Brain microvascular endothelial cell (primary cell): ENCODE data around the gene PSMB5.

Experiments
- DNase-seq: peaks from one replicate; pipeline ENCODE4 v3.0.0-alpha.2; 2020
- H3K27ac ChIP-seq: fragments of 250-450 bp; sonication (Bioruptor Pico); 2 replicates; pipeline ENCODE4 v1.5.1; 2020; ENCODE audit warnings: mild to moderate bottlenecking, moderate library complexity
- H3K27me3 ChIP-seq: fragments of 250-450 bp; sonication (Bioruptor Pico); replicated peaks from 2 replicates; pipeline ENCODE4 v1.5.1; 2020; ENCODE audit warnings: mild to moderate bottlenecking
- H3K36me3 ChIP-seq: fragments of 250-450 bp; sonication (Bioruptor Pico); replicated peaks from 2 replicates; pipeline ENCODE4 v1.5.1; 2020; ENCODE audit warnings: mild to moderate bottlenecking
- H3K4me3 ChIP-seq: 2 replicates; pipeline ENCODE4 v1.5.1; 2011; ENCODE audit warnings: low read depth, mild to moderate bottlenecking, control low read depth, low read length, moderate library complexity
- CTCF ChIP-seq: IDR thresholded peaks from 2 replicates; pipeline ENCODE4 v1.5.1; 2011; ENCODE audit warnings: low read depth, mild to moderate bottlenecking, moderate library complexity, low read length, control low read depth, inconsistent platforms; ENCODE audit errors: missing control alignments
- in situ Hi-C: cut with HindIII; loops from 2 replicates; pipeline ENCODE4 v1.10.0; 2017; ENCODE audit warnings: low sequenced_read_pairs, low pct_ligation_motif_present

Gene PSMB5

DNA sequence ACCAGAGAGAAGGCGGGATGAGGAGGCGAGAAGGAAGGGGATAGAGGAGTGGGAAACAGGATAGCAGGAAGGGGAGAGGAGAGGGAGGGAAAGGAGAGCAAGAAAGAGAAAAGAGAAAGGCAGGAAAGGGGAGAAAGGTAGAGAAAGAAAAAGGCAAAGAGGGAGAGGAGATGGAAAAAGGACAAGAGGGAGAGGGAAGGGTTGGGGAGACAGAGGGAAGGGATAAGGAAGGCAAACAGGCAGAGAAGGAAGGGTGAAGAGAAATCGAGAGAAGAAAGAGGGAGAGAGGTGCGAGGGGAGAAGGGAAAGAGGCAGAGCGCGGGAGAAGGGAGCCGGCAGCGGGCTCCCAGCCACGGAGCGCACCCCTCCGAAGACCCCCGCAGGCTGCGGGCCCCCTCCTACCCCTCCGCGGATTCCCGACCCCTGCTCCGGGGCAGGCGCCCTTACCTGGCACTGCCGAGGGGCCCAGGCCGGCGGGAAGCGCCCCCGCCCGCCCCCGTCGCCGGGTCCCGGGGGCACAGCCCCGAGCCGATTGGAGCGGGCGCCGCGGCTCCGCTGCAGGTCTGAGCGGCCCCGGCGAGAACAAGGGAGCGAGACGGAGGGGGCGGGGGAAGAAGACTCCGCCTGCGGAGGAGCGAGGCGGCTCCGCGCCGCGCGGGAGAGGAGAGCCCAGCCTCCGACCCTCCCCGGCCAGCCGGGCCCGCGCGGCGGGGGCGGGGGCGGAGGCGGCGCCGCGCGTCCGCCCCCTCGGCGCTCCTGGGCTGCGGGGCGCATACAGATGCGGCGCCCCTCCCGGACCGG lies 22.5 kb upstream of the PSMB5 start, which contains the start of gene CDH24:
Gene CDH24, minus strand, starts transcription at position 565 of the 801 bp plus-strand sequence. CDS start 1,787 bp downstream, outside the sequence.
- no peak for TF ChIP-seq CTCF
- Histone ChIP-seq H3K4me3 (peak within 1 kb of the TSS; percentile 56), H3K27me3 (no peaks in the 10 kb centered on the region), H3K36me3 (peaks cover 31% of the 10 kb centered on the region), H3K27ac (no peak within 1 kb of the TSS)
- no peak for DNase-seq
- in situ Hi-C loops = no loop called here

GRCh38 chr14:23056145-23056955 lies 21.6 kb upstream of the PSMB5 start:
- peak; percentile 47 for DNase-seq
- H3K27ac ChIP-seq = no peak overlapping the region
- peak overlapping the region; percentile 56 for H3K4me3 ChIP-seq
- TF ChIP-seq CTCF = peak; percentile 96
- H3K27me3 ChIP-seq = no peaks in the 10 kb centered on the region
- in situ Hi-C loops = no loop called here
- H3K36me3 ChIP-seq = peaks cover 28% of the 10 kb centered on the region

DNA sequence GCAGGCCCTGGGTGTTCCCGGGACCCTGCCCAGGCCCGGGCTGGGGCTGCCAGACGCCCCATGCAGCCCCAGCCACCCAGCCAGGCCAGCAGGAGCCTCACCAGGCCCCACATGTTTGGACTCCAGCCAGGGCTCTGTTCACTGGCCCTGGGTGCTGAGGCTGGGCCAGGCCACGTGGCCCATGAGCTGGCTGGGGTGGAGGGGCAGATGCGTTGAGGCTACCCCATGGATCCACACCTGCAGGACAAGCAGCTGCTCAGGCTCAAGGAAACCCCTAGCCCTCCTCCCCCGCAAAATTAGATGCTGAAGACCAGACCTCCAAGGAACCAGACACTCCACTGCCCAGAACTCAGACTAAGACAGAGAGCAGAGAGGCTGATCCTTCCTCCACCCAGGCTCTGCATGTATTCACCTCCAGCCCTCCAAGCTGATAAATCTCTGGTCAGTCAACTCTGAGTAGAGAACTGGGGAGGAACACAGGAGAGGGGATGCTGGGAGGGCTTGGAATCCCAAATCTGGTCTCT lies 21.0 kb upstream of the PSMB5 start:
- no peak for TF ChIP-seq CTCF
- Histone ChIP-seq H3K36me3 (peaks cover 22% of the 10 kb centered on the region), H3K27ac (no peak overlapping the region), H3K4me3 (no peak overlapping the region), H3K27me3 (no peaks in the 10 kb centered on the region)
- no peak for DNase-seq
- in situ Hi-C loops = no loop called here

GRCh38 chr14:23055147-23055550 lies 20.4 kb upstream of the PSMB5 start:
- peaks cover 17% of the 10 kb centered on the region for H3K36me3 ChIP-seq
- in situ Hi-C loops = no loop called here
- H3K27me3 ChIP-seq = no peaks in the 10 kb centered on the region
- no peak for TF ChIP-seq CTCF
- H3K4me3 ChIP-seq = no peak overlapping the region
- H3K27ac ChIP-seq = no peak overlapping the region
- no peak for DNase-seq

- H3K27me3 ChIP-seq = no peaks in the 10 kb centered on the region
- H3K4me3 ChIP-seq = no peak overlapping the region
- DNase-seq = no peak
- in situ Hi-C loops = no loop called here
- H3K36me3 ChIP-seq = peaks cover 10% of the 10 kb centered on the region
- peak; percentile 61 for TF ChIP-seq CTCF
- H3K27ac ChIP-seq = no peak overlapping the region
These were observed 19.5 kb upstream of the PSMB5 start for GRCh38 chr14:23054000-23054811.
